ENCODE data around the gene RRP1B.
"Not testable (repeated sequence)": the region's sequence is repeated elsewhere in the genome, so short reads cannot be mapped to it uniquely, and the experiment has no call there.

Gene RRP1B

DNA sequence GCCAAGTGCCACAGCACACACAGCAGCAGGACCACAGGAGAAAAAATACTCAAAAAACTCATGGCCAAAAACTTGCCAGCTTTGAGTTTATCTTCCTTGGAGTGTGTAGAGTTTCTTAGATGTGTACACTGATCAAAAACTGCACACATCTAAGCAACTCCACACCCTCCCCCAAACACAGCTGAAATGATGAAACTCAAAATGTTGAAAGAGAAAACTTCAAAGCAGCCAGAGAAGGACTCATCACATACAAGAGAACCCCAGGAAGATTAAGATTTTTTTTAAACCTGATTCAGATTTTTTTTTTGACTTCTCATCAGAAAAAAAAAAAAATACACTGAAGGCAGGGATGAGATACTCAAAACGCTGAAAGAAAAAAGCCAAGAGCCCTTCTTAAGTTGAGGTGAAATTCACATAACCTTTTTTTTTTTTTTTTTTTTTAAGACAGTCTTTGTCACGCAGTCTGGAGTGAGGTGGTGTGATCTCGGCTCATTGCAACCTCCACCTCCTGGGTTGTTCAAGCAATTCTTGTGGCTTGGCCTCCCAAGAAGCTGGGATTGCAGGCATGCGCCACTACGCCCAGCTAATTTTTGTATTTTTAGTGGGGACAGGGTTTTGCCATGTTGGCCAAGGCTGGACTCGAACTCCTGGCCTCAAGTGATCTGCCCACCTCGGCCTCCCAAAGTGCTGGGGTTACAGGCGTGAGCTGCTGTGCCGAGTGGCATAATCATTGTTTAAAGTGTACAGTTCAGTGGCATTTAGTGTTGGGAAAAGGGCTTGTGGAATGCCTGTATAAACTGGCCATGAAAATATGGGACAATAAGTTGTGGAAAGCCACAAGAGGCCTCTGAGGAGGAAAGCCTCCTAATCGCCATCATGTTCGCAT is 38.6 kb downstream of the RRP1B start:
- Histone ChIP-seq H3K4me3 (no peak overlapping the region), H3K27me3 (no peaks in the 10 kb centered on the region), H3K9me3 (no peaks in the 10 kb centered on the region), H3K4me1 (peaks cover 0 to 33% (median 23%) of the 10 kb centered on the region in 4 donors), H3K36me3 (peaks cover 9 to 35% (median 24%) of the 10 kb centered on the region in 3 donors), H3K27ac (no peak overlapping the region)
- intact Hi-C loops (cut with DNase I; ENCODE audit: low total_unique reads): no loop called here
- no peak for DNase-seq
- TF ChIP-seq, protein P1, sequence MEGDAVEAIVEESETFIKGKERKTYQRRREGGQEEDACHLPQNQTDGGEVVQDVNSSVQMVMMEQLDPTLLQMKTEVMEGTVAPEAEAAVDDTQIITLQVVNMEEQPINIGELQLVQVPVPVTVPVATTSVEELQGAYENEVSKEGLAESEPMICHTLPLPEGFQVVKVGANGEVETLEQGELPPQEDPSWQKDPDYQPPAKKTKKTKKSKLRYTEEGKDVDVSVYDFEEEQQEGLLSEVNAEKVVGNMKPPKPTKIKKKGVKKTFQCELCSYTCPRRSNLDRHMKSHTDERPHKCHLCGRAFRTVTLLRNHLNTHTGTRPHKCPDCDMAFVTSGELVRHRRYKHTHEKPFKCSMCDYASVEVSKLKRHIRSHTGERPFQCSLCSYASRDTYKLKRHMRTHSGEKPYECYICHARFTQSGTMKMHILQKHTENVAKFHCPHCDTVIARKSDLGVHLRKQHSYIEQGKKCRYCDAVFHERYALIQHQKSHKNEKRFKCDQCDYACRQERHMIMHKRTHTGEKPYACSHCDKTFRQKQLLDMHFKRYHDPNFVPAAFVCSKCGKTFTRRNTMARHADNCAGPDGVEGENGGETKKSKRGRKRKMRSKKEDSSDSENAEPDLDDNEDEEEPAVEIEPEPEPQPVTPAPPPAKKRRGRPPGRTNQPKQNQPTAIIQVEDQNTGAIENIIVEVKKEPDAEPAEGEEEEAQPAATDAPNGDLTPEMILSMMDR (IDR thresholded peaks at IDR 0.05): no peak

DNA sequence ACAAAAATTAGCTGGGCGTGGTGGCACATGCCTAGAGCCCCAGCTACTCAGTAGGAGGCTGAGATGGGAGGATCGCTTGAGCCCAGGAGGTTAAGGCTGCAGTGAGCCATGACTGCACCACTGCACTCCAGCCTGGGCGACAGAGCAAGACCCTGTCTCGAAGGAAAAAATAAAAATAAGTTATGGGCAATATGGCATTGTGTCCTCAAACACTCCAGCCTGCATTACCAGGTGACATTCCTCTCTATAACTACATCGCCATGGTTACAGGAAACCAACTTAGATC is 40.1 kb downstream of the RRP1B start:
- Histone ChIP-seq H3K4me1 (peaks cover 0 to 43% (median 30%) of the 10 kb centered on the region in 4 donors), H3K27ac (peak overlapping the region; percentile 52 to 62), H3K36me3 (peaks cover 5 to 20% (median 11%) of the 10 kb centered on the region in 3 donors)
- H3K9me3 ChIP-seq; DNase-seq; H3K27me3 ChIP-seq; H3K4me3 ChIP-seq; intact Hi-C loops (cut with DNase I; ENCODE audit: low total_unique reads): not testable (repeated sequence)

DNA sequence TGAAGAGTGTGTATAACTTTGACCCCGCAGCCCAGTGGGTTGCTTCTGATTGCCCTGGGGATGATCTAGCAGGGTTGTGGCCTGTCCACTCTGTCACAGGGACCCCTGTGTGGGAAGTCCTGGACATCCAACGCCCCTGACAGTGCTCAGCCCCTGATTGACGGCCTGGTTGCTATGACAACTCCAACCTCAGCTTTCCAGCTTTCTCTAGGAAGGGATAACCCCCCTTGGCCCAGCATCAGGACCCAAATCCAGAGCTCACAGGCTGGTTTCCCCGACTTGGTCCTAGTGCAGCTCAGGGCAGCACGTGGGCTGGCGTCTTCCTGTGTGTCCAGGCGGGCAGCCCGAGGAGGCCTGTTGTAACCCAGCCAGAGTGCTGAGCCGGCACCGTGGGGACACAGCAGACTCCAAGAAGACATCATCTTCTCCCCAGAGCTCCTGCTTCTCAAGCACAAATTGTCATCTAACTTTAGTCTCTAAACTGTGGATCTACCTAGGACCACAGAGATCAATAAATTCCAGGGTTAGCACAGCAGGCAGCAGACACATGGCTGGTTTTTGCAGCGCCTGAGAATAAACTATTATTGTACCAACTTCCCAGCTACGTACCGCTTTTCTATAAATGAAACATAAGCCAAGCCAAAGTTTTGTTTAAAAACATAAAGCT is 40.7 kb downstream of the RRP1B start:
- Histone ChIP-seq H3K27ac (peak overlapping the region; percentile 52 to 62), H3K4me3 (no peak overlapping the region), H3K36me3 (peaks cover 4 to 14% (median 5%) of the 10 kb centered on the region in 3 donors), H3K27me3 (no peaks in the 10 kb centered on the region), H3K9me3 (no peaks in the 10 kb centered on the region), H3K4me1 (peaks cover 0 to 43% (median 30%) of the 10 kb centered on the region in 4 donors)
- intact Hi-C loops (cut with DNase I; ENCODE audit: low total_unique reads): no loop called here
- TF ChIP-seq, protein P1 (IDR thresholded peaks at IDR 0.05): no peak
- no peak for DNase-seq

DNA sequence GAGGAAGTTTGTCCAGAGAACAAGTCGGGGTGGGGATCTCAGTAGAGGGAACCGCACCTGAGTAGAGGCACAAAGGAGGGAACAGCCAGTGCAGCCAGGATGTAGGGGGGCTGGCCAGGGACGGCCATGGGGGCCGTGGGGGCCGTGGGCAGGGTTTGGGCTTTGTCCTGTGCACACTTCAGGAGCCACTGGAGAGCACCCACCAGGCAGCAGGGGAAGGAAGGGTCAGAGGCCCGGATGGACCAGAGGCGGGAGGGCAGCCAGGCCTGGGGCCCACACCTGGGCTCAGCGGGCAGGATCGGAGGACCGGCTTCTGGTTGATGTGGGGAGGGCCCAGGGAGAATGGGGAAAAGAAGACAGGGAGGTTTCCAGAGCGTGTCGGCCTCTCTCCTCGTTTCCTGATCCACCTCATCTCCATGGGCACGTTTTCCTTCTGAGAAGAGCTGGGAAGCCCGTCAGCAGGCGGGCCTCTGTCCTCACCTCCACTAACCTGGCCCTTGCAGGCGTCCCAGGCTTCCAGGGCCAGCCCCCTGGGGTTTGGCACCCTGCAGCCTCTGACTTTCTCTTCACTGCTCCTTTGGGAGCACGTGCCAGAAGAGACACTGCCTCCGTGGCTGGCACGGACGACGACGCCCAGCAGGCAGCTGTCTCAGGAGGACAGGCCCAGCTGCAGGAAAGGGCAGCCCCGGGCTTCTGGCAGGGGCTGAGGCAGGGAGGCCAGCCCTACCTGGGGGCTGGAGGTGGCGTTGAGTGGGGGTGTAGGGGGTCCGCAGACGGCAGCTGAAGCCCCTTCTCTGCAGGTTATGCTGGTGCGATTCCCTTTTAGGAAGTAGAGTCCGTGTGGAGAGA is 42.8 kb downstream of the RRP1B start:
- Histone ChIP-seq H3K36me3 (no peaks in the 10 kb centered on the region), H3K27me3 (no peaks in the 10 kb centered on the region), H3K27ac (peak overlapping the region; percentile 62 to 75), H3K4me1 (peaks cover 0 to 43% (median 30%) of the 10 kb centered on the region in 4 donors), H3K4me3 (peak overlapping the region in 1 of 2 donors; percentile 5), H3K9me3 (no peaks in the 10 kb centered on the region)
- TF ChIP-seq, protein P1 (IDR thresholded peaks at IDR 0.05): no peak
- intact Hi-C loops (cut with DNase I; ENCODE audit: low total_unique reads): no loop called here
- DNase-seq: no peak

DNA sequence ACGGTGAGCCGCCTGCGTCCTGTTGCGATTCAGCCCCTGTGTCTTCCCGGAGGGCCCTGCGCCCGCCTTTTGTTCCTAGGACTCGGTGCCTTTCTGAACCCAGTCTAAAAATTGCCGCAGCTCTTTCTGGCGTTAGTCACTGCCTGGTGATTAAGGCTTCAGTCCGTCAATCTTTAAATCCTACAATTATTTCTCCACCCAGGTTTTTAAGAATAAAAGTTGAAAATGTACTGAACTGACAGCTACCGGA is 43.4 kb downstream of the RRP1B start:
- peaks cover 0 to 43% (median 30%) of the 10 kb centered on the region in 4 donors for H3K4me1 ChIP-seq
- peak overlapping the region in 1 of 2 donors; percentile 5 for H3K4me3 ChIP-seq
- H3K36me3 ChIP-seq: no peaks in the 10 kb centered on the region
- TF ChIP-seq, protein P1 (IDR thresholded peaks at IDR 0.05): no peak
- peak overlapping the region; percentile 62 to 75 for H3K27ac ChIP-seq
- no peaks in the 10 kb centered on the region for H3K9me3 ChIP-seq
- no peaks in the 10 kb centered on the region for H3K27me3 ChIP-seq
- intact Hi-C loops (cut with DNase I; ENCODE audit: low total_unique reads): no loop called here
- DNase-seq: no peak
